Sigmoid colon (tissue), 7 donors: ENCODE results near the gene HBG1. TPM values are rescaled to one million over a fixed set of nuclear protein-coding genes. Genes with fewer than 3 reads are reported as not detected.

Experiments
- DNase-seq: peaks from one replicate; pipeline ENCODE4 v3.0.0-alpha.2; 2019
- H3K27ac ChIP-seq, 4 donors: fragments of 200-600 bp; sonication (generic); one replicate each; pipeline ENCODE4 v1.5.1; 2016 to 2019; ENCODE audit warnings: mild to moderate bottlenecking in 1 of 4
- H3K27me3 ChIP-seq, 3 donors: fragments of 200-600 bp; sonication (generic); one replicate each; pipeline ENCODE4 v1.5.1; 2019; ENCODE audit warnings: mild to moderate bottlenecking in 1 of 3
- H3K36me3 ChIP-seq, 4 donors: fragments of 200-600 bp; sonication (generic); one replicate each; pipeline ENCODE4 v1.5.1; 2016 to 2019
- H3K4me1 ChIP-seq, 4 donors: fragments of 200-600 bp; sonication (generic); one replicate each; pipeline ENCODE4 v1.5.1; 2017 to 2019
- H3K4me3 ChIP-seq, 4 donors: fragments of 200-600 bp; sonication (generic); one replicate each; pipeline ENCODE4 v1.5.1; 2017 to 2019; ENCODE audit warnings: mild to moderate bottlenecking in 2 of 4, moderate library complexity in 1 of 4
- H3K9me3 ChIP-seq, 4 donors: fragments of 200-600 bp in 3 of 4; sonication (generic) in 3 of 4; one replicate each; pipeline versions ENCODE4 v1.5.1 to v1.6.1; 2013 to 2019
- CTCF ChIP-seq, 4 experiments: fragments of 450-650 bp in 3 of 4; fragments of 200-600 bp in 1 of 4; IDR thresholded peaks; one replicate each; pipeline ENCODE4 v1.5.1; 2016 to 2019; ENCODE audit warnings: antibody characterized with exemption in 4 of 4, mild to moderate bottlenecking in 3 of 4, moderate library complexity in 2 of 4
- EP300 ChIP-seq, 4 donors: sonication (generic); formaldehyde crosslinking; IDR thresholded peaks; one replicate each; pipeline ENCODE4 v1.6.1; 2017; ENCODE audit warnings: antibody characterized with exemption in 4 of 4
- POLR2A ChIP-seq, 2 donors: fragments of 450-650 bp; IDR thresholded peaks; one replicate each; pipeline ENCODE4 v1.6.1; 2016; ENCODE audit warnings: antibody characterized with exemption in 2 of 2, mild to moderate bottlenecking in 2 of 2, moderate library complexity in 2 of 2
- POLR2AphosphoS5 ChIP-seq, 4 donors: sonication (generic); formaldehyde crosslinking; IDR thresholded peaks; one replicate each; pipeline ENCODE4 v1.6.1; 2017; ENCODE audit warnings: antibody characterized with exemption in 4 of 4
- WGBS, 2 donors: extraction: QIAGEN DNeasy Blood & Tissue Kit; methylation state at CpG; one replicate each; pipeline ENCODE4 v1.1.7; 2013; 5-methylcytosine and 5-hydroxymethylcytosine counted together
- intact Hi-C: fragments of 100-400 bp; cut with DNase I; formaldehyde crosslinking; loops from one replicate; pipeline ENCODE4 v1.15.1; 2023
- polyA plus RNA-seq, 3 donors: library from polyadenylated mRNA; stranded (reverse); fragments of 200-250 nt; gene quantifications; one replicate each; pipeline ENCODE4 v1.2.3, GENCODE V29; 2013
- total RNA-seq, 4 donors: library from RNA; depleted of rRNA; stranded (reverse); fragments of >200 nt; gene quantifications; one replicate each; pipeline ENCODE4 v1.1.0, GENCODE V29; 2016
- donor health status: healthy with polysubstance abuse.
- donor health status: Bipolar disorder and iron deficiency.
- donor health status: healthy.

HBG1 gene
- total and polyA plus RNA-seq, 7 donors, result not detected

- Histone ChIP-seq H3K4me3 (no peak overlapping the region), H3K4me1 (no peaks in the 10 kb centered on the region), H3K27me3 (no peaks in the 10 kb centered on the region), H3K27ac (no peak overlapping the region), H3K36me3 (no peaks in the 10 kb centered on the region), H3K9me3 (no peaks in the 10 kb centered on the region)
- TF ChIP-seq EP300 (IDR thresholded peaks at IDR 0.05), result no peak
- TF ChIP-seq POLR2AphosphoS5 (IDR thresholded peaks at IDR 0.05), result no peak
- TF ChIP-seq POLR2A (IDR thresholded peaks at IDR 0.05), result no peak
- no peak for TF ChIP-seq CTCF (IDR thresholded peaks at IDR 0.05)
- 84 to 92% methylated on average over 2 of the region's 2 CpGs for WGBS, 2 donors
- no peak for DNase-seq
- intact Hi-C loops, result no loop called here
These were observed 19.9 kb downstream of the HBG1 start for GRCh38 chr11:5229796-5230195.

GRCh38 chr11:5229356-5229755, 20.3 kb downstream of the HBG1 start:
- no peak for TF ChIP-seq POLR2AphosphoS5 (IDR thresholded peaks at IDR 0.05)
- TF ChIP-seq EP300 (IDR thresholded peaks at IDR 0.05), result no peak
- TF ChIP-seq CTCF (IDR thresholded peaks at IDR 0.05), result no peak
- TF ChIP-seq POLR2A (IDR thresholded peaks at IDR 0.05), result no peak
- H3K4me1 ChIP-seq, result no peaks in the 10 kb centered on the region
- DNase-seq, result no peak
- no peaks in the 10 kb centered on the region for H3K9me3 ChIP-seq
- H3K27me3 ChIP-seq, result no peaks in the 10 kb centered on the region
- intact Hi-C loops, result no loop called here
- no peak overlapping the region for H3K27ac ChIP-seq
- H3K4me3 ChIP-seq, result no peak overlapping the region
- WGBS, 2 donors, result 86 to 87% methylated on average over 1 of the region's 1 CpG
- H3K36me3 ChIP-seq, result no peaks in the 10 kb centered on the region

- H3K4me3 ChIP-seq, result no peak overlapping the region
- TF ChIP-seq CTCF (IDR thresholded peaks at IDR 0.05), result no peak
- TF ChIP-seq POLR2A (IDR thresholded peaks at IDR 0.05), result no peak
- no peak for TF ChIP-seq POLR2AphosphoS5 (IDR thresholded peaks at IDR 0.05)
- no peak for TF ChIP-seq EP300 (IDR thresholded peaks at IDR 0.05)
- no peaks in the 10 kb centered on the region for H3K36me3 ChIP-seq
- intact Hi-C loops, result no loop called here
- H3K27ac ChIP-seq, result no peak overlapping the region
- H3K4me1 ChIP-seq, result no peaks in the 10 kb centered on the region
- H3K9me3 ChIP-seq, result no peaks in the 10 kb centered on the region
- 49 to 60% methylated on average over 5 of the region's 5 CpGs for WGBS, 2 donors
- no peaks in the 10 kb centered on the region for H3K27me3 ChIP-seq
- no peak for DNase-seq
These were observed 21.5 kb downstream of the HBG1 start for GRCh38 chr11:5228124-5228523.

GRCh38 chr11:5227681-5228080, 22.0 kb downstream of the HBG1 start:
- 19 to 54% methylated on average over 1 of the region's 1 CpG for WGBS, 2 donors

More at GRCh38 chr11:5227681-5228080, 22.0 kb downstream of the HBG1 start:
- H3K27me3 ChIP-seq, result no peaks in the 10 kb centered on the region
- H3K4me3 ChIP-seq, result no peak overlapping the region
- H3K36me3 ChIP-seq, result no peaks in the 10 kb centered on the region
- H3K27ac ChIP-seq, result no peak overlapping the region
- no peak for TF ChIP-seq CTCF (IDR thresholded peaks at IDR 0.05)
- TF ChIP-seq POLR2A (IDR thresholded peaks at IDR 0.05), result no peak
- TF ChIP-seq EP300 (IDR thresholded peaks at IDR 0.05), result no peak
- TF ChIP-seq POLR2AphosphoS5 (IDR thresholded peaks at IDR 0.05), result no peak
- H3K4me1 ChIP-seq, result no peaks in the 10 kb centered on the region
- no peaks in the 10 kb centered on the region for H3K9me3 ChIP-seq
- no peak for DNase-seq
- intact Hi-C loops, result no loop called here
